ENCODE results near the gene FAF1.
"Not testable (repeated sequence)": the region's sequence is repeated elsewhere in the genome, so short reads cannot be mapped to it uniquely, and the experiment has no call there.

FAF1 gene

GRCh38 chr1:50833216-50833615, 126.9 kb downstream of the FAF1 start:
- DNase-seq, result no peak

- no peak for DNase-seq
These were observed 127.9 kb downstream of the FAF1 start for GRCh38 chr1:50832167-50832566.

- DNase-seq, result no peak
These were observed 128.6 kb downstream of the FAF1 start for GRCh38 chr1:50831300-50832061.

- no peak for DNase-seq
These were observed 129.4 kb downstream of the FAF1 start for GRCh38 chr1:50830621-50831020.

- DNase-seq, result no peak
These were observed 130.8 kb downstream of the FAF1 start for GRCh38 chr1:50829014-50829958.

GRCh38 chr1:50827546-50827945, 132.5 kb downstream of the FAF1 start:
- DNase-seq, result no peak

GRCh38 chr1:50826792-50827191, 133.3 kb downstream of the FAF1 start:
- DNase-seq, result not testable (repeated sequence)

- DNase-seq, result no peak
These were observed 137.9 kb downstream of the FAF1 start for GRCh38 chr1:50822035-50822776.

- no peak for DNase-seq
These were observed 139.5 kb downstream of the FAF1 start for GRCh38 chr1:50820545-50820944.

GRCh38 chr1:50812346-50812745, 147.7 kb downstream of the FAF1 start:
- DNase-seq, result no peak

- no peak for DNase-seq
These were observed 151.8 kb downstream of the FAF1 start for GRCh38 chr1:50808296-50808695.

- no peak for DNase-seq
These were observed 163.8 kb downstream of the FAF1 start for GRCh38 chr1:50796272-50796671.

- no peak for DNase-seq
These were observed 166.5 kb downstream of the FAF1 start for GRCh38 chr1:50793521-50793920.

GRCh38 chr1:50787266-50787665, 172.8 kb downstream of the FAF1 start:
- DNase-seq, result no peak

- DNase-seq, result no peak
These were observed 176.8 kb downstream of the FAF1 start for GRCh38 chr1:50783286-50783685.

- no peak for DNase-seq
These were observed 179.3 kb downstream of the FAF1 start for GRCh38 chr1:50780797-50781196.

GRCh38 chr1:50779801-50780200, 180.3 kb downstream of the FAF1 start:
- no peak for DNase-seq

- no peak for DNase-seq
These were observed 184.3 kb downstream of the FAF1 start for GRCh38 chr1:50775740-50776139.

GRCh38 chr1:50774759-50775351, 185.2 kb downstream of the FAF1 start:
- DNase-seq, result peak in 1 of 2 donors; percentile 6

- DNase-seq, result no peak
These were observed 193.4 kb downstream of the FAF1 start for GRCh38 chr1:50766688-50767087.

GRCh38 chr1:50756543-50756942, 203.5 kb downstream of the FAF1 start:
- DNase-seq, result not testable (repeated sequence)

- not testable (repeated sequence) for DNase-seq
These were observed 205.3 kb downstream of the FAF1 start for GRCh38 chr1:50754764-50755163.

Data from activated CD4-positive, alpha-beta T cell treated with anti-CD3 and anti-CD28 coated beads for 4 hours (primary cell).